AML-193 (cell line): ENCODE measurements around the gene SYT8.

Experiments
- DNase-seq, 2 experiments: peaks; one replicate each; lab custom pipeline; 2025; lab: John Stamatoyannopoulos, UW

The SYT8 gene

DNA sequence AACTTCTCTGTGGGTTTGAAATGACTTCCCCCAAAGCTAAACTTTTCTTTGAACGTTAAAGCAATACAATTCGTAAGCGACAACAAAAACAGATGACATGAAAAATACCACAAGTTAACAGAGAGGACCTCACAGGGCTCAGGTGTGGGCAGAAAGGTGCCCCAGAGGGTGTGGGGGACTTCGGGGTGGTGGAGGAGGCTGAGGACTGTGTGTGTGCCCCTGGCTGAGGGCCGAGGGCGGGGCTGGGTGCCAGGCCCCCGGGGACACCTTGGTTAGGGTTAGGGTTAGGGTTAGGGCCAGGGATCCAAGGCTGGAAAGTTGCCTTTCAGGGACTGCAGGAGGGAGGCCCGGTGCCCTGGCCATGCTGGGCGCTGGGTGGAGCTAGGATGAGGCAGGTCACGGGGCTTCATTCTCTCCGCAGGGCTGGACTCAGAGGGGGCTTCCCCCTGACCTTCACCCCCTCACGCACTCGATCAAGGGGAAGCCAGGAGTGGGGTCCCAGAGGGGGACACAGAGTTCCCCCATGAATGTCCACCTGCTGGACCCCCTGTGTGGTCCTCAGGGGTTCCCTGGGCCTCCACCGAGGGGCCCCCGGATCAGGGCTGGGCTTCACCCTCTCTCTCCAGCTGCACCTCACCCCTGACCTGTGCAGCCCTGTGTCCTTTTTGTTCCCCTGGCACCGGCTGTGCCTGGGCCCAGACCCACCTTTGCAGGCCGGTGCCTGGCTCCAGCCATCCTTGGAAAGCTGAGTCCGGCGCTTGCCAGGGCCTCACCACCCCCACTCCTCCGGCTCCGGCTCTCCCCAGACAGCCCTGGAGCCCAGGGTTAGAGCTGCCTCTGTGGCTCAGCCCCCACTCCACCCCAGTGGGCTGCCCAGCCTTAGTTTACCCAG lies 11.0 kb downstream of the SYT8 start:
- DNase-seq: no peak

DNA sequence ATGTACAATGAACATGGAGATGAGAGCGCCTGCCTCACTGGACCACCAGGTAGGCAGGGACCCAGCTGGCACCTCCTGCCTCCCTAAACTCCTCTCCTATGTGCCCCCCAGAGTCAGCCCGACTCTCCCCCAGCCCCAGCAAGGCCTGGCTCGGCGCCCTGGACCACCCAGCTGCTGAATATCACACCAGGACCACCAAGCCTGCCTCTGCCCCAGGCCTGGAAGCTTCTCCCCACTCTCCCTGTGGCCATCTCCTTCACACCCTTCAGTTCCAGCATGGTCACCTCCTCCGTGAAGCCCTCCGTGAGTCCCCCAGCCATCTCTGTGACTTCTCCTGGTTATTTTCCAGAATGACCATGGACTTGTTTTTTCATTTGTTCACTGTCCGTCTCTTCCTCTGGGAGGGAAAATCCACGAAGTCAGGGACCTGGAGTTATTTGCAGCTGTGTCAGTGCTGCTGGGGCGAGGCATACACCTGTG lies 11.7 kb downstream of the SYT8 start:
- DNase-seq: no peak

DNA sequence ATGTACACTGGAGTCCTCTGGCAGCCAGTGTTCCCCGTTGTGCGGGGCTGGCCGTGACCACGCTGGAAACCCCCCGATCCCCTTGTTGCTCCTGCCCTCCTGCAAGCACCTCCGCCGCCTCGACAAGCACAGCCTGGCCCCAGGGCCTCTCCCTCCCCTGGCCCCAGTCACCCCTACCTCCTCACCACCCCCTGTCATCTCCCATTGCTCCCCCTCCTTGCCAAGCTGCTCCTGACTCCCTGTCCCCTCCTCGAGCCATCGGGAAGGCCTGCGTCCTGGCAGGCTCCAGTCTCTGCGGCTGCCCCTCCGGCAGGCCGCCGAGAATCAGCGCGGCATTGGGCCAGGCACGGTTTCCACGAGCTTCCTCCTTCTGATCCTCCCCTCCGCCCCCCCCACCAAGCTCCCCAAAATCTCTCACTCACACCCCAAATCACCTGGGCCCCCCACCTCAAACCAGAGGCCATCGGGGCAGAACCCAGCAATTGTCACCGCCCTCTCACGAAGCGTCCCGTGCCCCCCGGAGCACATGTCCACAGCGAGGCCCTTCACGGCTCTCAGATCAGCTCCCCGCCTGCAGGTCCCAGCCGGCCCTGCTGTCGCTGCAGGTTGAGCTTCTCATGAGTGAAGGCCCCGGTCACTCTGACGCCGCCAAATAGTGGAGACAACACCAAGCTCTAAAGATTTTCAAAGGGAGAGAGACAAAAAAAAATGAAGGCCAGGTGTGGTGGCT lies 12.4 kb downstream of the SYT8 start:
- DNase-seq: no peak

DNA sequence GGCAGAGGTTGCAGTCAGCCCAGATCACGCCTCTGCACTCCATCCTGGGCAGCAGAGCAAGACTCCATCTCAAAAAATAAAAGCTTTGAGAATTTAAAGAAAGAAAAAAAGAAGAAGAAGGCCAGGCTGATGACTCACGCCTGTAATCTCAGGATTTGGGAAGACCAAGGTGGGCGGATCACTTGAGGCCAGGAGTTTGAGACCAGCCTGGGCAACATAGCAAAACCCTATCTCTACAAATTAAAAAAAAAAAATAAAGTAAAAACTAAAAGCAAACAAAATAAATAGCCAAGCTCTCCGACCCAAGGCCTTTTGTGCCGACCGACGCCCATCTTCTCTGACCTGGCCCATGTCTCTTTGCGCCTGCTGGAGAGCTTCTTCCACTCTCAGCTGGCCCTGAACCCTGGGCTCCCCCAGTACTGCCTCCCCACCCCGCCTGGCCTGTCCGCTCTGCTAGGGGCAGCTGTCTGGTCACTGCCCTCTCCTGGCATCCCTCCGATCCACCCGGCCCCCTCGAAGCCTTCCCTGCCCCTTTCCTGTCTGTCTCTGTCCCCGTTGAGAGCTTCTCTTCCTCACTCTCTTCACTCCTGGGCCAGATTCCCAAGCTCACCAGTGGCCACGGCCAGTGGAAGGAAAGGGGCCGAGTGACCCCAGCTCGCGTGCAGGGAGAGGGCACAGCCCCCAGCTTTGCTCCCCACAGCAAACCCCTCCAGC lies 13.3 kb downstream of the SYT8 start:
- no peak for DNase-seq

DNA sequence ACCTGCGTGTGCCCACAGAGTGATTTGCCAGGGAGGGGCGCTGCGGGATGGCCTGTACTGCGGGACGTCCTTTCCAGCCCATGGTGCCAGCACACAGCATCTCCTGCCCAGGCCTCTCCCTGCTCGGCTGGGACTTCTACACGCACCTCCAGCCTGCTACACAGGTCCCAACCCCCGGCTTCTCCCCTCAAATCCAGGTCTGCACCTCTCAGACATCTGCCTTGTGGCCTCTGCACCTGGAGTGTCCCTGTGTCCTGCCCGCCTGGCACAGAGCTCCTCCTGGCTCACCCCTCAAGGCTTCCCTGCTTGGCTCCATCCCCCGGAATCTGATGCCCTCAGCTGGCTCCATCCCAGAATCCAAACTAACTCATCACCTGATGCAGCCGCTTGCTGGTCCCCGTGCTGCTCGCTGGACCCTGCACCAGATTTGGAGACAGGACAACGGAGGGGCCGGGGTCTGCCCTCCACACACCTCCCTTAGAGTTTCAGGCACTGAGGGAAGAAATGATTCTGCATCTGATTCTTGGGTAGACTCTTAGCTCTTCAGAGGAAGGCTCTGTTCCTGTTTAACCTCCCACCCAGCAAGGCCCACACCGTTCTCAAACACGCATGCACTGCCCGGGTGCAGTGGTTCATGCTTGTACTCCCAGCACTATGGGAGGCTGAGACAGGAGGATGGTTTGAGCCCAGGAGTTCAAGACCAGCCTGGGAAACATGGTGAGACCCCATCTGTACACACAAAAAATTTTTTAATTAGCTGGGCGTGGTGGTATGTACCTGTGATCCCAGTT lies 14.0 kb downstream of the SYT8 start:
- no peak for DNase-seq

DNA sequence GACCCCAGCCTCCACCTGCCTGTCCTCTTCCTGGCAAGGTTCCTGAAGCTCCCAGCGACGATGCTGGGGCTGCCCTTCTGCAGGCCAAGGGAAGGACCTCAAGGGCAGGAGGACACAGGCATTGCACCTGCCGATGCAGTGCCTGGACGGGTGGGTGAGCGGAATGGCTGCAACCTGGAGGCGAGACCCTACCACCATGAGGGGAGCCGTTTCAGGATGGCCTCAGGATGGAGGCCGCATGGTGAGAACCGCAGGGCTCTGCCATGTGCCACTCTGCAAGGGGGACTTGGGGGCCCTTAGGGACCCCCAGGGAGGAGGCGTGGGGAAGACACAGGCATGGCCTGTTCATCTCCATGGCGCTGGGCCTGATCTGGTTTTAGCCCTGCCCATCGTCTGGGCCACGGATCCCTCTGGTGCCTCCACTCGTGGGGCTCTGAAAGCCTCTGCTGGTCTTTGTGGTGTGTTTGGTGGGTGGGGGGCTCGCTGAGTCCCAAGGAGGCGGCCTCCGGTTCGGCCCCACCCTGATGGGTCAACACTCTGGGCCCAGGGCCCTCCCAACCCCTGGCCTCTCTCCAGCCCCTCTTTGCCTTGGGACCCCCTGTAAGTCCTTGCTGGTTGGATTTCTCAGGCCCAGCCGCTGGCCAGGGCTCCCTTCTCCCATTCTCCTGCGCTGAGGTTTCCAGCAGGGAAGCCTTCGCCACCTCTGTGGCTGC lies 16.8 kb downstream of the SYT8 start:
- DNase-seq: no peak

DNA sequence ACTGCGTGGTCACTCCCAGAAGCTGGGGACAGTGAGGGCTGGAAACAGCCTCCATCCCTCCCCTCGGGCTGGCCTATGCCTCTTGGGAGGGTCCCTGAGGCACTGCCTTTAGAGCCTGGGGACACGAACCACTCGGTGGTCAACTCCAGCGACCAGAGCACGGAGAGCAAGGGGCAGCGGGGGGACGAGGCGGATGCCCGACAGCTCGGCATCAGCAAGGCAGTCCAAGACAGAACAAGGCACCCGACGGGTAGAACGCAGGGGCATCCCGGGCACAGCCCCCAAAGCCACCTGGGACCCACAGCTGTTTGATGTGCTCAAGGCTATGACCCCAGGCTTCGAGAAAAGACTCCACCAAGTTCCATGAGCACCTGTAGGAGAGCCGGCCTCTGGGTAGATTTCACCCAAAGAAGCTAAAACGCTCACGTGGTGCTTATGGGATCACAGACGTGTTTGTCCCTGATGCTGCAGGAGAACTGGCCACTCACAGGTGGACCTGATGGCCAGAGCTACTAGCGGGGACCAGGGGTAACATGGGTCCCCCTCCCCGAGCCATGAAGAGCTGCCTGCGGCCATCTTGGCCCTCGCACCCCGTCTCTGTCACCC lies 17.6 kb downstream of the SYT8 start:
- DNase-seq: no peak

DNA sequence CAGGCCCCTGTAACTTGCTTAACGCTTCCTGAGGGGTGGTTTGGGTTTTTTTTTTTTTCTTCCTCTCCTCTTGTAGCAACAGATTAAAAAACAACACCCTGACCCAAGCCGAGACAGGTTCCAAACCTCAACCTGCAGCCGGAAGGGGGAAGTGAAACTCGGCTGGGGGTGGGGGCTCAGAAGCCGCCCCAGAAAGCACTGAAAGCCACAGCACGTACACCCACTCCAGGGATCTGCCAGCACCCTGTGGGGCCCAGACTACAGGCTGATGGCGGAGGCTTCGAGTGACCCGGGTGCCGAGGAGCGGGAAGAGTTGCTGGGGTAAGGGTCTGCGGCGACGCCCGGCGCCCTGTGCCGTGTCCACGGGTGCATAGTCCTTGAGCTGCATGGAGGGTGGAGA lies 18.1 kb downstream of the SYT8 start, which contains the start of gene LSP1:
Gene LSP1, plus strand, starts transcription at position 208 of the 400 bp plus-strand sequence. Its CDS starts 61 bp downstream, at position 269.
- DNase-seq: peak; percentile 65 to 72

DNA sequence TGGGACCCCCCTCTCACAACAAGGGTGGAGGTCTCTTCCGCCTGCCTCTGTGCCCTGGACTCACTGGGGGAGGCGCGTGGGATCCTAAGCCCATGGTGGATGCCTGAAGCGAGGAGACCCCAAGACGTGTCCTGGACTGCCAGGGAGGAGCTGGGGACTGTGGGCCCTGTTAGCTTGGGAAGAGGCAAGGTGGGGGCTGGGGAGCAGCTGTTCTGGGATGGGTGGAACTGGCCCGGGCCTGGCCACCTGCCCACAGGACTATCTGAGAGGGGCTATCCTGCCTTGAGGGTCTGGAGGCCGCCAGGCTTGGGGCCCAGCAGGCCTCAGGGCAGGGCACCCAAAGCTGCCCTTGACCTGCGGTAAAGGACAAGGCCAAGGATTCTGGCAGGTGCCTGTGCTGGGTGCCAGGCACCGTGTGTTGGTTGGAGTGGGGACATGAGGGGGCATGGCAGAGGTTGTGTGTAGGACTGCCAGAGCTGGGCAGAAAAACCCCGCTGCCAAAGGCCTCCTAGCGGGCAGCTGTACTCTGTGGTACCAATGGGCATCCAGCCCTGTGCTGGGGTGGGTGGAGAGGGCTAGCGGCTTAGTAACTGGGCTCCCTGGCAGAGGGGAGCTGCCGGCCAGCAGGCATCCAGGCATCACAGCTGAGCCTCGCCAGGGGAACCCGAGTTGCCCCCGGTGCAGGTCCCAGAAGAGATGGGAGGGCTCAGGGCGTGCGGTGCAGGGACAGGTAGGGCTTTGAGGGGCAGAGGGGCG lies 18.8 kb downstream of the SYT8 start:
- no peak for DNase-seq

DNA sequence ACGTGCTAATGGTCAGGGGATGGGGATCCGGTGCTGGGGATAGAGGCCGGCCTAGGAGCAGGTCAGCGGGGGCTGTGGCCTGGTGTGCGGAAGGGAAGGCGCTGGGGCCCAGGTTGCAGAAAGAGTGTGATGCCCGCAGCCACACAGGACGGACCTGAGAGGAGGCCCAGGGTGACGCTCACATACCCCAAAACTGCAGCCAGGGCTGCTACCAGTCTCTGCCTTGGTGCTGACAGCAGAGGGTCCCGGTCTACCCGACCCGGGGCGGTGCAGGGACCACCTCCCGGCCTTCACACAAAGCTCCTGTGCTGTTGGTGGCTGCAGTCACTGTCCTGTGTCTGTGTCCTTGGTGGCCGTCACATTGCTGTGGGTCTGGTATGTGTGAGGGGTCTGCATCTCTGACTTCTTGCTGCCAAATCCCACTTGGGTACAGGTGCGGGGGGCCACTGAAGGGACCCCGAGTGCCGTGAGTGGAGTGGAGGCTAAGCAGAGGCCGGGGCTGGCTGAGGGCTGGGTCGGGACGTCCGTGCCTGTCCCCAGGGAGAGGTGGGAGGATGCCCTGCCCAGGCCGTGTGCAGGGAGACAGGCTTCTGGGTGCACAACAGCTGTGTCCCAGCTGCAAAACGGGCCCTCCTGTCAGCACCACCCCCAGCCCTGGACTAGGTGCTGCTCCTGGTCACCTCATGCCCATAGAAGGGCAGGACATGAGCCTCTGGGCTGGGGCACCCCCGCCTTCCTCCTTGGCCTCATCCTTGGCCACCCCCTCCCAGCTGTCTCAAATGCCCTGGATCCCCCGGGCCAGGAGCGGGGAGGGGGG lies 19.6 kb downstream of the SYT8 start:
- DNase-seq: no peak

DNA sequence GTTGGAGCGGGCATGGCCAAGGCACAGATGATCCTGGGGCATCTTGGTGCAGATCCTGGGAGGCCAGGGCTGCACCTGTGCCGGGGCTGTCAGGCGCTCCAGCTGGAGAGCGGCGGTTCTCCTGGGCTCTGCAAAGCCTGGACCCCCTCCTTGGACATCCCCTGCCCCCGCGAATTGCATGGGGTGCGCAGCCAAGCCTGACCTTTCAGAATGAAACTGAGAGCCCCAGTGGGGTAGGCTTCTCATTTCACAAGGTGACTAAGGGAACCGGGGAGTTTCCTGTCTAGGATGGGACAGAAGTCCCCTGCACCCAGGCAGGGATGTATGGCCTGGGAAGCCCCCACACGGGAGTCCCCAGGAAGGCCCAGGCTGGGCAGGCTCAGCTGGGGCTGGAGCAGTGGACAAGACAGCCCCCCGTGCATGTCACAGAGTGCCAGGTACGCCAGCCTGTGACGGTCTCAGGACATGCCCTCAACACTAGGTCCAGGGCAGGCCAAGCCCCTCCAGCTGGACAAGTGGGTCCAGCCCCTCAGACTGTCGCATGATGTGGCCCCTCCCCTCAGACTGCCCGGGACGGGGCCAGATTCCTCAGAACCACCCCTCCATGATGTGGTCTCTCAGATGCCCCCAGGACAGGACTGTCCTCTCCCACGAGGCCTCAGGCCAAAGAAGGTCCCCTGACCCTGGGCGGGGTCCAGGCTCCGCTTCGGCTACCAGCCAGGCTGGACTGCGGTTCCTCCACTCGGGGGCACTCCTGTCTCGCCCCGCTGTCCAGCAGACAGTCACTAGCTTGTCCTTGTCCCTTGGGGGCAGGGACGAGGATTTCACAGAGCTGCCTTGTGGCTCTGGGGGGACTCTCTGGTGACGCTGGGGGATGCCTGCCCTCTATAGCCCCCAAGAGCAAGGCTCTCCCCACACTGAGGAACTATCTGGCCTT lies 20.4 kb downstream of the SYT8 start:
- no peak for DNase-seq

DNA sequence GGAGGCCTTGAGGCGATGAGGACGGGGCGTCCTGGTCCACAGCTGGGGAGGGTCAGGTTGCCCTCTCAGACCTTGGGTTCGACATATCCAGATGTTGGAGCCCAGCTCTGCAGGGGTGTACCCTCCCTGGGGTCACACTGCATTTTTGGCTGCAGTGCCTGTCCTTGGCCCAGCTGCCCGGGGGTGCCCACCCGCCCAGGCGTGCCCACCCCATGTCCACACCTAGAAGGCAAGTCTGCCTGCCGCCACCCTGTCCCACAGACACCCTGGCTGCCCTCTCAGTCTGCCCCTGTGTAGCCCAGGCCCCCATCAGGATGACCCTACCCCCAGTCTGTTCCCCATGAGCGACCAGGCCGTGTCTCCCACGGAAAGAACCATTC lies 21.1 kb downstream of the SYT8 start:
- DNase-seq: no peak

DNA sequence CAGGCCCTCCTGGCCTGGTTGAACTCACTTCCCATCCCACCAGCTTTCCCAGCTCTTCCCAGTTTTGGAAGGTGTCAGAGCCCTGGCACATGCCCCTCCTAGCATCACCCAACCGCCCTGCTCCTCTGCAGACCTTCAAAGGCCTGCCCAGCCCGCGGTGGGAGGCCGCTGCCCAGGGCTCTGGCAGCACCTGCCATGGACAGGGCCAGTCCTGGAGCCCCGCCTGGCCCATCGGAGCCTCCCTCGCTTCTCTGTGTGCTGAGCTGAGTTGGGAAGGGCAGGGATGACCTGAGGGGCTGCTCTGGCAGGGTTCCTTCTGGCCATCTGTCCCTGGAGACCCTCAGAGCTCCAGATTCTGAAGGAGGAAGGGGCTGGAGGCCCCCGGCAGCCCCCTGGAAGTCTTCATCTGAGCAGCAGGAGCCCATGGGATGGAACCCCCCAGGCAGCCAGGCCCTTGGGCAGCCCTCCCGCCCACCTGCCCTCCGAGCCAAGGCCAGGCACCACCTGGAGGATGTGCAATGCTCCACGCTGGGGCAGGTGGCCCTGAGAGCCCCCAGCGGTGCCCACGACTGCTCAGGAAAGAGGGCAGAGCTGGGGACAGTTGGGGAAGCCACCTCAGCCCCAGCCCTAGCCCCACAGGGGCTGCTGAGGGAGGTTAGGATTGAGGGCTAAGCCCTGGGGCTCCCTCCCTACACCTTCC lies 21.7 kb downstream of the SYT8 start:
- DNase-seq: no peak

DNA sequence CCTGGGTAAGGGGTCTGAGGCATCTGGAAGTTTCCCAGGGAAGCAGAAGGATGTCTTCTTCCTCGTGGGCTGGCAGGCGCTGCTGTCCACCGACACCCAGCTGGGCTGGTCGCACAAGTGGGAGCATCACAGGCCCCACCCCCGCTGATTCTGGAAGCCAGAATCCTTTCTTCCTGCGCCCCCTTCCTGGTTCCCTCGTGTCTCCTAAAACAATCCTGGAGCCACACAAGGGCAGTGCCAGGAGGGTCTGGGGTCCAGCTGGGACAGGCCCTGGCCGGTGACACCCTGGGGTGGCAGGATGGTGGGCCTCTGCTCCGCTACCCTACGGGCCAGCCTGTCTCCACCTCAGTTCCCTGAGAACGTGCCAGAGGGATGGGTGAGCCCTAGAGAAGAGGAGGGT lies 22.3 kb downstream of the SYT8 start:
- DNase-seq: no peak

DNA sequence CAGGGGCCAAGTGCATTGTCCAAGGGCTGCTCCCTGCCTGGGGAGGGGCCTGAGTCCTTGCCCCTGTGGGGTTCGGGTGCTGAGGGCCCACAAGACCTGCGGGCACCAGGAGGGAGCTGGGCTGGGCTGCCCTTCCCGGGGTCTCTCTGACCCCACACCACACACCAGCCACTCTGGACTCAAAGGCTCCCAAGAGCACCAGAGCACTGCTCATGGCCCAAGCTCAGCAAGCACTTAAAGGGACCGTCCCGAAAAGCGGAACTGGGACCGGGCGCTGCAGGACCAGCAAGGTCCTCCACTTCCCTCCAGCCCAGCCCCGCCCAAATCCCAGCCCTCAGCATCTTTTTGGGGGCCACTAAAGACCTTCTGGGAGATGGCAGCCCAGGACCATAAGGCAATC lies 23.4 kb downstream of the SYT8 start:
- DNase-seq: no peak

DNA sequence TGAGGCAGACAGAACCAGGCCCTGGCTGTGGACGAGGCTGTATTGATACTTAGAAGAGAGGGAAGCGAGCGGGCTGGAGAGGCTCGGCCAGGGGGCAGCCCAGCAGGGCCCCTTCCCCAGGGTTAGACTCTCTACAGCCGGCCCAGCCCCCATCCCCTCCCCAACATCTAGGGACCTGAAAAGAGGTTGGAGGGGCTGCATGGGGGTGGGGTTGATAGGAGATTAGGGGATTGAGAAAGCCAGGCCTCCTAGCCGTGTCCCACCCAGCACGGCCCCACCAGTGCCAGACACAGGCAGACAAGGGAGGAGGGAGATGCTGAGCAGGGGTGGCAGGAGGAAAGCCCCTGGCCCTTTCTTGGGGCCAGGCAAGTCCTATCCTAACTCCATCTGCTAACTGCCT lies 23.8 kb downstream of the SYT8 start:
- no peak for DNase-seq

DNA sequence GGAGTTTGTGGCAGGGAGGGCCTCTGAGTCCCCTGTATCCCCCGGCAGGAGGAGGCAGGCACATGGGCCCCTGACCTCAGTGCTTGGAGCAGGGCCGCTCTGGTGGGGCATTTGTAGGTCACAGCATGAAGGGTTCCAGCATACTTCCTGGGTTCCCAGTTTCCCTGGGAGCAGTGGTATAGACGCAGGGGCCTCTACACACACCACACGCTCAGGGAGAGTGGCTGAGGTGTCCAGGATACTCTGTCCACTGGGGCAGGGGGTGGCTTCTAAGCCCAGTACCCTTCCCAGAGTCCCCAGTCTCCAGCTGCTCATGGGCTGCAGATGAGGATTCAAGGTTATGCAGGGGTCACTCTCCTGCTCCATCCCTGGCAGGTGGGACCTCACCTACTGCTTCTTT lies 24.2 kb downstream of the SYT8 start:
- no peak for DNase-seq
